ENCODE results near the gene FAM13A.
A peak's percentile ranks its signal among the peaks of the same experiment; 100 is the strongest.

FAM13A gene

DNA sequence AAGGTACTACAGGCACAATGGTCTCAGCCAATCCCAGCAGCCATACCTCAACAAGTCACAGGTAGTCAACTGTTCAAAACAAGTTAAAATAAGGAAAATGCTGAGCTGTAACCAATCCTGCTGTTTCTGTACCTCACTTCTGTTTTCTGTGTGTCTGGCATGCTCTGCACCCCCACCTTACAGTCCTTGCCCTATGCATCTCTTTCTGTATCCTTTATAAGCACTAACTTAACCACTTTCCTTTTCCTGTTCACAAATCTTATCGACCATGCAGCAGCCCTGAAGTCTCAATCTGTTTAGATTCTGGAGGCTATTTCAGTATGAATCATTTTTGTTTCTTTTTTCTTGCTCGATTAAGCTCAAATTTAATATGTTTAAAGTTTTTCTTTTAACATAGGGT lies 12.5 kb upstream of the FAM13A start:
- Histone ChIP-seq H3K4me3 (ENCODE audit: low read depth, low read length) (no peak overlapping the region), H3K4me1 (ENCODE audit: control insufficient read depth, insufficient read depth, low read length) (no peaks in the 10 kb centered on the region), H3K9me3 (ENCODE audit: control insufficient read depth, insufficient read depth, low read depth, low read length) (no peaks in the 10 kb centered on the region), H3K27ac (ENCODE audit: extremely low read depth, low read depth, low read length) (no peak overlapping the region), H3K36me3 (ENCODE audit: control insufficient read depth in 2 of 2, insufficient read depth in 1 of 2, low read length in 2 of 2) (no peaks in the 10 kb centered on the region)
- POLR2A ChIA-PET: no interaction called here
- TF ChIP-seq ZNF239 (tag by site-specific recombination; IDR thresholded peaks at IDR 0.05) (no peak), ZNF416 (tag by site-specific recombination; IDR thresholded peaks at IDR 0.05) (no peak), MZF1 (tag by site-specific recombination; IDR thresholded peaks at IDR 0.05; ENCODE audit: borderline replicate concordance) (no peak), ZNF610 (tag by site-specific recombination; IDR thresholded peaks at IDR 0.05; ENCODE audit: borderline replicate concordance) (no peak), ZBTB20 (tag by site-specific recombination; IDR thresholded peaks at IDR 0.05) (no peak), ZNF510 (tag by site-specific recombination; IDR thresholded peaks at IDR 0.05; ENCODE audit: insufficient replicate concordance) (no peak), ZNF596 (tag by site-specific recombination; IDR thresholded peaks at IDR 0.05) (no peak)
- TF ChIP-seq, protein P1, sequence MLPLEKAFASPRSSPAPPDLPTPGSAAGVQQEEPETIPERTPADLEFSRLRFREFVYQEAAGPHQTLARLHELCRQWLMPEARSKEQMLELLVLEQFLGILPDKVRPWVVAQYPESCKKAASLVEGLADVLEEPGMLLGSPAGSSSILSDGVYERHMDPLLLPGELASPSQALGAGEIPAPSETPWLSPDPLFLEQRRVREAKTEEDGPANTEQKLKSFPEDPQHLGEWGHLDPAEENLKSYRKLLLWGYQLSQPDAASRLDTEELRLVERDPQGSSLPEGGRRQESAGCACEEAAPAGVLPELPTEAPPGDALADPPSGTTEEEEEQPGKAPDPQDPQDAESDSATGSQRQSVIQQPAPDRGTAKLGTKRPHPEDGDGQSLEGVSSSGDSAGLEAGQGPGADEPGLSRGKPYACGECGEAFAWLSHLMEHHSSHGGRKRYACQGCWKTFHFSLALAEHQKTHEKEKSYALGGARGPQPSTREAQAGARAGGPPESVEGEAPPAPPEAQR (tag by site-specific recombination; IDR thresholded peaks at IDR 0.05): no peak
- TF ChIP-seq, protein P2, sequence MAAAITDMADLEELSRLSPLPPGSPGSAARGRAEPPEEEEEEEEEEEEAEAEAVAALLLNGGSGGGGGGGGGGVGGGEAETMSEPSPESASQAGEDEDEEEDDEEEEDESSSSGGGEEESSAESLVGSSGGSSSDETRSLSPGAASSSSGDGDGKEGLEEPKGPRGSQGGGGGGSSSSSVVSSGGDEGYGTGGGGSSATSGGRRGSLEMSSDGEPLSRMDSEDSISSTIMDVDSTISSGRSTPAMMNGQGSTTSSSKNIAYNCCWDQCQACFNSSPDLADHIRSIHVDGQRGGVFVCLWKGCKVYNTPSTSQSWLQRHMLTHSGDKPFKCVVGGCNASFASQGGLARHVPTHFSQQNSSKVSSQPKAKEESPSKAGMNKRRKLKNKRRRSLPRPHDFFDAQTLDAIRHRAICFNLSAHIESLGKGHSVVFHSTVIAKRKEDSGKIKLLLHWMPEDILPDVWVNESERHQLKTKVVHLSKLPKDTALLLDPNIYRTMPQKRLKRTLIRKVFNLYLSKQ (tag by site-specific recombination; IDR thresholded peaks at IDR 0.05; ENCODE audit: borderline replicate concordance): no peak
- TF ChIP-seq, protein P3, sequence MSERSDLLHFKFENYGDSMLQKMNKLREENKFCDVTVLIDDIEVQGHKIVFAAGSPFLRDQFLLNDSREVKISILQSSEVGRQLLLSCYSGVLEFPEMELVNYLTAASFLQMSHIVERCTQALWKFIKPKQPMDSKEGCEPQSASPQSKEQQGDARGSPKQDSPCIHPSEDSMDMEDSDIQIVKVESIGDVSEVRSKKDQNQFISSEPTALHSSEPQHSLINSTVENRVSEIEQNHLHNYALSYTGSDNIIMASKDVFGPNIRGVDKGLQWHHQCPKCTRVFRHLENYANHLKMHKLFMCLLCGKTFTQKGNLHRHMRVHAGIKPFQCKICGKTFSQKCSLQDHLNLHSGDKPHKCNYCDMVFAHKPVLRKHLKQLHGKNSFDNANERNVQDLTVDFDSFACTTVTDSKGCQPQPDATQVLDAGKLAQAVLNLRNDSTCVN (tag by site-specific recombination; optimal IDR thresholded peaks at IDR 0.05): no peak
- CTCF ChIA-PET: interaction anchor here (0.6 kb wide), 1 partner anchor 8 kb away, joined by 4 read pairs; no protein-coding TSS in a partner anchor

DNA sequence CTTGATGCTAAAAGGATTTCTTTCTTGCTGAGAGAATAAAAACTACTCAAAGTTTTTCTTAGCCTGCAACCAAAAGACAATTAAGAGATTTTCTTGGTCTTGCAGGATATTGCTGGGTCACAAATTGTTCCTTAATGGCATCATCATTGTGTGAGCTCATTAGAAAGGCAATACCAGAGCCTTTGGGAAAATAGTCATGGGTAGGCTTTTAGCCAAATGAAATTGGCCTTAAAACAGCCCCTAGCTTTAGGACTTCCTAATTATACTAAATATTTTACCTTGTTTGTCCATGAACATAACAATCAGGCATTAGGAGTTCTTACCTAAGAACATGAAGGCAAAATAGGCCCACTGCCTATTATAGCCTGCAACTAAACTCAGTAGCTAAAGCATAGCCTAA lies 10.4 kb upstream of the FAM13A start:
- Histone ChIP-seq H3K4me1 (ENCODE audit: control insufficient read depth, insufficient read depth, low read length) (no peaks in the 10 kb centered on the region), H3K4me3 (ENCODE audit: low read depth, low read length) (no peak overlapping the region), H3K9me3 (ENCODE audit: control insufficient read depth, insufficient read depth, low read depth, low read length) (no peaks in the 10 kb centered on the region), H3K36me3 (ENCODE audit: control insufficient read depth in 2 of 2, insufficient read depth in 1 of 2, low read length in 2 of 2) (no peaks in the 10 kb centered on the region), H3K27ac (ENCODE audit: extremely low read depth, low read depth, low read length) (no peak overlapping the region)
- ChIA-PET CTCF (no interaction called here), POLR2A (interaction anchor here (1.5 kb wide), 1 partner anchor 13 kb away, joined by 5 read pairs; no protein-coding TSS in a partner anchor)
- TF ChIP-seq ZNF335 (tag by site-specific recombination; conservative IDR thresholded peaks at IDR 0.05): peak; percentile 40
- TF ChIP-seq ZNF558 (tag by site-specific recombination; IDR thresholded peaks at IDR 0.05): 0 out of 2 replicates have a peak, but pooled peaks have one; percentile 19
- TF ChIP-seq, protein P4, sequence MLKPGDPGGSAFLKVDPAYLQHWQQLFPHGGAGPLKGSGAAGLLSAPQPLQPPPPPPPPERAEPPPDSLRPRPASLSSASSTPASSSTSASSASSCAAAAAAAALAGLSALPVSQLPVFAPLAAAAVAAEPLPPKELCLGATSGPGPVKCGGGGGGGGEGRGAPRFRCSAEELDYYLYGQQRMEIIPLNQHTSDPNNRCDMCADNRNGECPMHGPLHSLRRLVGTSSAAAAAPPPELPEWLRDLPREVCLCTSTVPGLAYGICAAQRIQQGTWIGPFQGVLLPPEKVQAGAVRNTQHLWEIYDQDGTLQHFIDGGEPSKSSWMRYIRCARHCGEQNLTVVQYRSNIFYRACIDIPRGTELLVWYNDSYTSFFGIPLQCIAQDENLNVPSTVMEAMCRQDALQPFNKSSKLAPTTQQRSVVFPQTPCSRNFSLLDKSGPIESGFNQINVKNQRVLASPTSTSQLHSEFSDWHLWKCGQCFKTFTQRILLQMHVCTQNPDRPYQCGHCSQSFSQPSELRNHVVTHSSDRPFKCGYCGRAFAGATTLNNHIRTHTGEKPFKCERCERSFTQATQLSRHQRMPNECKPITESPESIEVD (tag by site-specific recombination; IDR thresholded peaks at IDR 0.05): peak; percentile 57
- TF ChIP-seq, protein P5, sequence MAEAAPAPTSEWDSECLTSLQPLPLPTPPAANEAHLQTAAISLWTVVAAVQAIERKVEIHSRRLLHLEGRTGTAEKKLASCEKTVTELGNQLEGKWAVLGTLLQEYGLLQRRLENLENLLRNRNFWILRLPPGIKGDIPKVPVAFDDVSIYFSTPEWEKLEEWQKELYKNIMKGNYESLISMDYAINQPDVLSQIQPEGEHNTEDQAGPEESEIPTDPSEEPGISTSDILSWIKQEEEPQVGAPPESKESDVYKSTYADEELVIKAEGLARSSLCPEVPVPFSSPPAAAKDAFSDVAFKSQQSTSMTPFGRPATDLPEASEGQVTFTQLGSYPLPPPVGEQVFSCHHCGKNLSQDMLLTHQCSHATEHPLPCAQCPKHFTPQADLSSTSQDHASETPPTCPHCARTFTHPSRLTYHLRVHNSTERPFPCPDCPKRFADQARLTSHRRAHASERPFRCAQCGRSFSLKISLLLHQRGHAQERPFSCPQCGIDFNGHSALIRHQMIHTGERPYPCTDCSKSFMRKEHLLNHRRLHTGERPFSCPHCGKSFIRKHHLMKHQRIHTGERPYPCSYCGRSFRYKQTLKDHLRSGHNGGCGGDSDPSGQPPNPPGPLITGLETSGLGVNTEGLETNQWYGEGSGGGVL (tag by site-specific recombination; IDR thresholded peaks at IDR 0.05): no peak
